ENCODE results near the gene FBXO42. TPM values are rescaled to one million over a fixed set of nuclear protein-coding genes. Genes with fewer than 3 reads are reported as not detected.

FBXO42 gene
- total RNA-seq, 1 donor from 2014 or later, result 11.9 TPM

- Histone ChIP-seq H3K4me3 (ENCODE audit: low read depth, low read length) (no peak overlapping the region), H3K27me3 (ENCODE audit: control insufficient read depth, insufficient read depth, low read length) (no peaks in the 10 kb centered on the region), H3K36me3 (ENCODE audit: control insufficient read depth, insufficient read depth, low read length) (no peaks in the 10 kb centered on the region)
- no peak for DNase-seq (ENCODE audit: low read depth)
- no peak for TF ChIP-seq CTCF (IDR thresholded peaks at IDR 0.05; ENCODE audit: insufficient read depth, low read length, poor library complexity, severe bottlenecking)
Measured at GRCh38 chr1:16252912-16253311, 99.4 kb downstream of the FBXO42 start.

GRCh38 chr1:16251381-16251780 lies 100.9 kb downstream of the FBXO42 start:
- TF ChIP-seq CTCF (IDR thresholded peaks at IDR 0.05; ENCODE audit: insufficient read depth, low read length, poor library complexity, severe bottlenecking), result no peak
- DNase-seq (ENCODE audit: low read depth), result no peak
- Histone ChIP-seq H3K36me3 (ENCODE audit: control insufficient read depth, insufficient read depth, low read length) (peaks cover 2% of the 10 kb centered on the region), H3K4me3 (ENCODE audit: low read depth, low read length) (no peak overlapping the region), H3K27me3 (ENCODE audit: control insufficient read depth, insufficient read depth, low read length) (no peaks in the 10 kb centered on the region)

- no peaks in the 10 kb centered on the region for H3K27me3 ChIP-seq (ENCODE audit: control insufficient read depth, insufficient read depth, low read length)
- H3K4me3 ChIP-seq (ENCODE audit: low read depth, low read length), result no peak overlapping the region
- peaks cover 2% of the 10 kb centered on the region for H3K36me3 ChIP-seq (ENCODE audit: control insufficient read depth, insufficient read depth, low read length)
- no peak for DNase-seq (ENCODE audit: low read depth)
- no peak for TF ChIP-seq CTCF (IDR thresholded peaks at IDR 0.05; ENCODE audit: insufficient read depth, low read length, poor library complexity, severe bottlenecking)
Measured at GRCh38 chr1:16250524-16251251, 101.6 kb downstream of the FBXO42 start.

GRCh38 chr1:16249596-16250241 lies 102.6 kb downstream of the FBXO42 start:
- H3K27me3 ChIP-seq (ENCODE audit: control insufficient read depth, insufficient read depth, low read length), result no peaks in the 10 kb centered on the region
- TF ChIP-seq CTCF (IDR thresholded peaks at IDR 0.05; ENCODE audit: insufficient read depth, low read length, poor library complexity, severe bottlenecking), result no peak
- H3K36me3 ChIP-seq (ENCODE audit: control insufficient read depth, insufficient read depth, low read length), result peaks cover 2% of the 10 kb centered on the region
- DNase-seq (ENCODE audit: low read depth), result no peak
- H3K4me3 ChIP-seq (ENCODE audit: low read depth, low read length), result no peak overlapping the region

GRCh38 chr1:16248603-16249516 lies 103.4 kb downstream of the FBXO42 start:
- Histone ChIP-seq H3K27me3 (ENCODE audit: control insufficient read depth, insufficient read depth, low read length) (no peaks in the 10 kb centered on the region), H3K4me3 (ENCODE audit: low read depth, low read length) (no peak overlapping the region), H3K36me3 (ENCODE audit: control insufficient read depth, insufficient read depth, low read length) (peaks cover 2% of the 10 kb centered on the region)
- peak; percentile 75 for DNase-seq (ENCODE audit: low read depth)
- no peak for TF ChIP-seq CTCF (IDR thresholded peaks at IDR 0.05; ENCODE audit: insufficient read depth, low read length, poor library complexity, severe bottlenecking)

All from kidney epithelial cell (primary cell).